SK-N-MC (cell line): ENCODE measurements around the gene KRT20.

Experiments used
- EZH2 ChIP-seq: fragments of 200-600 bp; sonication (generic); IDR thresholded peaks from one replicate; pipeline ENCODE4 v1.6.1; 2017; ENCODE audit warnings: antibody characterized with exemption
- POLR2AphosphoS5 ChIP-seq: IDR thresholded peaks from 2 replicates; pipeline ENCODE4 v1.6.1; 2012; ENCODE audit warnings: mild to moderate bottlenecking, low read depth, low read length, borderline replicate concordance

- TF ChIP-seq EZH2 (no peak), POLR2AphosphoS5 (no peak)
Observed at GRCh38 chr17:40910441-40910841, 25.4 kb upstream of the KRT20 start.
